ENCODE data around the gene PYDC1. TPM values are rescaled to one million over a fixed set of nuclear protein-coding genes. Genes with fewer than 3 reads are reported as not detected.
"Not testable (repeated sequence)": the region's sequence is repeated elsewhere in the genome, so short reads cannot be mapped to it uniquely, and the experiment has no call there.

The PYDC1 gene
- total RNA-seq, 4 donors from 2014 or later, result not detected

DNA sequence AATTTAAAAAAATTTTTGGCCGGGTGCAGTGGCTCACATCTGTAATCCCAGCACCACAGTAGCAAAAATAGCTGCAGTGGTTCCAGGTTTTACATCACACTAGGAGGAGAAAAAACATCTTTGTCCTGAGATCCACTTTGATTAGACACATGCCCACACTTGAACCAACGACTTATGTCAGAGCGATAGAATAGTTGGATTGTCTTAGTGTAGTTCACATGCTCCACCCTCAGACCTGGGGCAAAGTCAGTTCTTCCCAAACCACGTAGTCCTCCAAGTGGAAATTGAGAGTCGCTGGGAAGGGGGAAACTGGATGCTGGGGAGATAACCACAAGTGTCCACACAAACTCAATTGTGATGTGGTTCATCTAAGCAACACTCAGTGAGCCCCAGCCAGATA lies 31.4 kb upstream of the PYDC1 start:
- H3K4me1 ChIP-seq, result peaks cover 0 to 12% (median 0%) of the 10 kb centered on the region in 3 donors
- H3K27me3 ChIP-seq, result peaks cover 0 to 54% (median 0%) of the 10 kb centered on the region in 4 donors
- no peak overlapping the region for H3K4me3 ChIP-seq
- no peaks in the 10 kb centered on the region for H3K9me3 ChIP-seq
- TF ChIP-seq POLR2A (IDR thresholded peaks at IDR 0.05) (no peak), CTCF (IDR thresholded peaks at IDR 0.05) (no peak)
- intact Hi-C loops (cut with DNase I), result no loop called here
- H3K36me3 ChIP-seq, result no peaks in the 10 kb centered on the region
- 41 to 55% methylated on average over 5 of the region's 5 CpGs for WGBS, 2 donors
- no peak for DNase-seq
- no peak overlapping the region for H3K27ac ChIP-seq

DNA sequence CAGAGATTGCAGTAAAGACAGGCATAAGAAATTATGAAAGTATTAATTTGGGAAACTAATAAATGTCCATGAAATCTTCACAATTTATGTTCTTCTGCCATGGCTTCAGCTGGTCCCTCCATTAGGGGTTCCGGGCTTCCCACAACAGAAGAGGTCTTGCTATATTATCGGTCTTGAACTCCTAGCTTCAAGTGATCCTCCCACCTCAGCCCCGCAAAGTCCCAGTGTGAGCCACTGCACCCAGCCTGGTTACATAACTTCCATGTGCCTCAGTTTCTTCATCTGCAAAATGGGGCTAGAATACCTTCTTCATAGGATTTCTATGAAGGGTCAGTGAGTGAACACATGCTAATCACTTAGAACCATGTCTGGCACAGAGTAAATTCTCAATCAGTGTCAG lies 29.4 kb upstream of the PYDC1 start:
- no peak for TF ChIP-seq CTCF (IDR thresholded peaks at IDR 0.05)
- TF ChIP-seq POLR2A (IDR thresholded peaks at IDR 0.05), result no peak
- Histone ChIP-seq H3K27ac (no peak overlapping the region), H3K9me3 (no peaks in the 10 kb centered on the region), H3K27me3 (peaks cover 0 to 51% (median 0%) of the 10 kb centered on the region in 4 donors), H3K4me3 (no peak overlapping the region), H3K36me3 (no peaks in the 10 kb centered on the region), H3K4me1 (peaks cover 0 to 21% (median 3%) of the 10 kb centered on the region in 3 donors)
- 90 to 93% methylated on average over 3 of the region's 3 CpGs for WGBS, 2 donors
- intact Hi-C loops (cut with DNase I), result no loop called here
- no peak for DNase-seq

DNA sequence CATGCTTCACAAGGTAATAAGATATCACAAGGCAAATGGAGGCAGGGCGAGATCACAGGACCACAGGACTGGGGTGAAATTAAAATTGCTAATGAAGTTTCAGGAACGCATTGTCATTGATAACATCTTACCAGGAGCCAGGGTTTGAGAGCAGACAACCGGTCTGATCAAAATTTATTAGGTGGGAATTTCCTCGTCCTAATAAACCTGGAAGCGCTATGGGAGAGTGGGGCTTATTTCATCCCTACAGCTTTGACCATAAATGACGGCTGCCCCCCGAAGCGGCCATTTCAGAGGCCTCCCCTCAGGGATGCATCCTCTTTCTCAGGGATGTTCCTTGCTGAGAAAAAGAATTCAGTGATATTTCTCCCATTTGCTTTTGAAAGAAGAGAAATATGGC lies 28.7 kb upstream of the PYDC1 start:
- intact Hi-C loops (cut with DNase I), result not testable (repeated sequence)
- WGBS, 2 donors, result 65 to 89% methylated on average over 8 of the region's 8 CpGs

DNA sequence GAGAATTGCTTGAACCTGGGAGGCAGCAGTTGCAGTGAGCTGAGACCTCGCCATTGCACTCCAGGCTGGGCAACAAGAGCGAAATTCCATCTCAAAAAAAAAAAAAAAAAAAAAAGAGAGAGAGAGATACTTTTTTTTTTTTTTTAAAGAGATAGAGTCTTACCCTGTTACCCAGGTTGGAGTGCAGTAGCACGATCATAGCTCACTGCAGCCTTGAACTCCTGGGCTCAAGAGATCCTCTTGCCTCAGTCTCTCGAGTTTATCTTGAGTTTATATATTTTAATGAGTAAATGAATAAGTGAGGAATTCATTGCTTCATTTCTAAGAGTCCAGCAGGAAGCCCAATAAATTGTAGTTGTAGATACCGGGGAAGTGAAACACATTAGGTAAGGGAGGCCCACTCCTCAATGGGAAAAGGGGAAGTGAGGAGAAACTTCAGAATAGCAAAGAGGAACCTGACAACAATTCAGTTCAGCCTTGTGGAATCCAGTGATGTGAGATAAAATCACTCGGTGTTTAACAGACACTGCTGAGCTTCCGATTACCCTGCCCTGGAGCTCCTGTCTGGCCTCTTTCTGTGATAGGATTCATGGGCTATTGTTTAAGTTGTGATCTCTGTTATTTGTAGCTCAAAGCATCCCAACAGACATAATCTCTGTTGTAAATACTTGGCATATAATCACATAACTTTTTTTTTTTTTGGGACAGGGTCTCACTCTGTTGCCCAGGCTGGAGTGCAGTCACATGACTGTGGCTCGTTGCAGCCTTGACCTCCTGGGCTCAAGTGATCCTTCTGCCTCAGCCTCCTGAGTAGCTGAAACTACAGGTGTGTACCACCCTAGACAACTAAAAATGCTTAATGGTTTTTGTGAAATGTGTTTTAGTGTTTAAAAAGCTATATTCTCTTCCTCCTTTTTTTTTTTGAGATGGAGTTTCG lies 27.1 kb upstream of the PYDC1 start:
- H3K4me1 ChIP-seq, result peaks cover 0 to 21% (median 3%) of the 10 kb centered on the region in 3 donors
- TF ChIP-seq POLR2A (IDR thresholded peaks at IDR 0.05) (no peak), CTCF (IDR thresholded peaks at IDR 0.05) (no peak)
- H3K4me3 ChIP-seq, result no peak overlapping the region
- no peak for DNase-seq
- no peaks in the 10 kb centered on the region for H3K36me3 ChIP-seq
- peaks cover 0 to 64% (median 0%) of the 10 kb centered on the region in 4 donors for H3K27me3 ChIP-seq
- H3K9me3 ChIP-seq, result no peaks in the 10 kb centered on the region
- WGBS, 2 donors, result 58 to 70% methylated on average over 8 to 9 of the region's 9 CpGs
- intact Hi-C loops (cut with DNase I), result no loop called here
- H3K27ac ChIP-seq, result no peak overlapping the region

More for the DNA sequence above, 28.7 kb upstream of the PYDC1 start:
- Histone ChIP-seq H3K4me1 (peaks cover 0 to 21% (median 3%) of the 10 kb centered on the region in 3 donors), H3K27me3 (peaks cover 0 to 51% (median 0%) of the 10 kb centered on the region in 4 donors)
- DNase-seq, H3K4me3 ChIP-seq, H3K9me3 ChIP-seq, H3K27ac ChIP-seq, H3K36me3 ChIP-seq: not testable (repeated sequence)

DNA sequence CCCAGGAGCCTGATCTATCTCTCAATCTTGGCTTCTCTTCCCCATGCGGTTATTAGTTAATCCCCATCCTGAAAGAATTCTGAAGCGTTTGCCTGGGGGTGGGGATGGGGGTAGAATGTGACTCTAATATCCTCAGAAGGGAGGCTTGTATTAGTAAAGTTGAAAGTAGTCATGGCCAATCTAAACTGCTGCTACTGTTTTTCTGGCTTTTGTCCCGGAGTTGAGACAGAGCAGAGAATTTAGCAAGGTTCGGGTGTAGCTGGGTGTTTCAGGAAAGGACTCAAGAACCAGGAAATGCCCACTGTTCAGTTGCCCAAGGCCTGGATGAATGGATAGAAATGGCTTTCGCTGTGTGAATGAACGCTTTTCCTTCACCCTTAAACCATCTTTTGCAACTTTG lies 25.3 kb upstream of the PYDC1 start:
- H3K36me3 ChIP-seq, result no peaks in the 10 kb centered on the region
- intact Hi-C loops (cut with DNase I), result no loop called here
- peaks cover 0 to 9% (median 3%) of the 10 kb centered on the region in 3 donors for H3K4me1 ChIP-seq
- H3K27ac ChIP-seq, result no peak overlapping the region
- TF ChIP-seq CTCF (IDR thresholded peaks at IDR 0.05) (no peak), POLR2A (IDR thresholded peaks at IDR 0.05) (no peak)
- H3K4me3 ChIP-seq, result no peak overlapping the region
- WGBS, 2 donors, result 24 to 31% methylated on average over 6 of the region's 6 CpGs
- H3K27me3 ChIP-seq, result peaks cover 0 to 56% (median 0%) of the 10 kb centered on the region in 4 donors
- no peak for DNase-seq
- H3K9me3 ChIP-seq, result no peaks in the 10 kb centered on the region
